GM12878 (cell line): Measurements from ENCODE around the gene B3GAT1.

Experiments used
- CTCF ChIP-seq, 3 experiments: IDR thresholded peaks in 2 of 3; conservative IDR thresholded peaks in 1 of 3; 2 replicates each; pipeline ENCODE4 v1.5.1; 2011; ENCODE audit warnings: low read depth in 3 of 3, low read length in 3 of 3, mild to moderate bottlenecking in 3 of 3, control low read depth in 2 of 3, moderate library complexity in 2 of 3, inconsistent platforms in 1 of 3, mixed read lengths in 1 of 3; ENCODE audit not compliant: control insufficient read depth in 2 of 3, insufficient read depth in 1 of 3; ENCODE audit errors: extremely low read depth in 1 of 3
- FOXM1 ChIP-seq: IDR thresholded peaks from 2 replicates; pipeline ENCODE4 v1.6.1; 2012; ENCODE audit warnings: low read depth, mild to moderate bottlenecking, inconsistent platforms, low read length, moderate library complexity
- JUND ChIP-seq: IDR thresholded peaks from 2 replicates; pipeline ENCODE4 v1.6.1; 2012; ENCODE audit warnings: low read depth, mild to moderate bottlenecking, low read length, improper control_type of control experiment, moderate library complexity
- MAX ChIP-seq: IDR thresholded peaks from 2 replicates; pipeline ENCODE4 v1.6.1; 2012; ENCODE audit warnings: low read depth, low read length, improper control_type of control experiment
- MYC ChIP-seq: IDR thresholded peaks from 2 replicates; pipeline ENCODE4 v1.6.1; 2011; ENCODE audit warnings: mild to moderate bottlenecking, low read length, moderate library complexity, inconsistent platforms; ENCODE audit not compliant: insufficient read depth, insufficient replicate concordance, insufficient read length, severe bottlenecking
- POLR2AphosphoS2 ChIP-seq: IDR thresholded peaks from 2 replicates; pipeline ENCODE4 v1.6.1; 2011; ENCODE audit warnings: low read depth, mild to moderate bottlenecking, low read length, improper control_type of control experiment, moderate library complexity
- RCOR1 ChIP-seq: conservative IDR thresholded peaks from 2 replicates; pipeline ENCODE4 v1.6.1; 2012; ENCODE audit warnings: low read depth, low read length, improper control_type of control experiment
- ZBTB40 ChIP-seq: fragments of 450-650 bp; IDR thresholded peaks from 2 replicates; pipeline ENCODE4 v1.6.1; 2016; ENCODE audit warnings: mild to moderate bottlenecking, moderate library complexity, borderline replicate concordance

GRCh38 chr11:134349109-134349801 lies 62.8 kb downstream of the B3GAT1 start:
- TF ChIP-seq JUND (no peak), ZBTB40 (no peak), CTCF (IDR thresholded peaks at IDR 0.05 in 2 of 3, conservative IDR thresholded peaks at IDR 0.05 in 1 of 3; ENCODE audit: control insufficient read depth in 2 of 3, extremely low read depth in 1 of 3, insufficient read depth in 1 of 3, low read depth in 3 of 3, low read length in 3 of 3) (no peak), MYC (no peak), FOXM1 (no peak), POLR2AphosphoS2 (no peak), RCOR1 (no peak), MAX (no peak)
